HFFc6 (cell line): ENCODE results near the gene RNASE8. TPM values are rescaled to one million over a fixed set of nuclear protein-coding genes. Genes with fewer than 3 reads are reported as not detected.

Source experiments
- DNase-seq: peaks from one replicate; pipeline ENCODE4 v3.0.0-alpha.2; 2018
- H3K27ac Mint-ChIP-seq: 2 replicates; pipeline ENCODE4 v1.8.0; 2020; ENCODE audit warnings: mild to moderate bottlenecking, mixed read lengths
- H3K27me3 Mint-ChIP-seq: 2 replicates; pipeline ENCODE4 v1.8.0; 2021; ENCODE audit warnings: mild to moderate bottlenecking, moderate library complexity, mixed read lengths; ENCODE audit not compliant: insufficient read depth
- H3K36me3 Mint-ChIP-seq: 2 replicates; pipeline ENCODE4 v1.8.0; 2021; ENCODE audit warnings: low read depth, mixed read lengths
- H3K4me1 Mint-ChIP-seq: 2 replicates; pipeline ENCODE4 v1.8.0; 2020; ENCODE audit warnings: low read depth, mixed read lengths
- H3K4me3 Mint-ChIP-seq: 2 replicates; pipeline ENCODE4 v1.8.0; 2020; ENCODE audit warnings: mild to moderate bottlenecking, moderate library complexity, mixed read lengths
- H3K9me3 Mint-ChIP-seq: 2 replicates; pipeline ENCODE4 v1.8.0; 2020; ENCODE audit warnings: mild to moderate bottlenecking, mixed read lengths
- total RNA-seq, 6 experiments: library from RNA; stranded (reverse); fragmentation: NEBNext Ultra II Directional; extraction: Animal tissue kit (Norgen Biotek cat#: 25700); gene quantifications; 2 replicates in 1 of 6; 3 replicates in 5 of 6; pipeline ENCODE4 v1.2.3, GENCODE V29; 2021
- TF ChIP-seq, protein P1 (sequence below): fragments of 200-600 bp; sonication (generic); IDR thresholded peaks from 2 replicates; pipeline ENCODE4 v1.5.0; 2021; ENCODE audit warnings: antibody characterized with exemption, mild to moderate bottlenecking

Gene RNASE8
- total RNA-seq, 6 experiments from 2014 or later: not detected

DNA sequence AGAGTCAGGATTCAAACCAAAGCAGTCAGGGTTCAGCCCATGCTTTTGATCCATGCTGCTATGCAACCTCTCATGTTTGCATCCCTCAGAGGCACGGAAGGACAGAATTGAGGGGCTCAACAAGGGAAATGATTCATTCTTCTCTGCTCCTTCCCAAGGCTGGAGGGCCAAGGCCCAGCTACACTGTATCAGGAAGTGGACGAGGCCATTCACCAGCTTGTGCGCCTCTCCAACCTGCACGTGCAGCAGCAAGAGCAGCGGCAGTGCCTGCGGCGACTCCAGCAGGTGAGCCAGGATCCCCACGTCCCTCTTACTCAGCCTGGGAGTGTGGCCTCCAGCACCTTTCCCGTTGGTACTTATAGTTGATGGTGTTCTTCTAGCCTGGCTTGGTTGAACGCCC, 21.1 kb downstream of the RNASE8 start:
- H3K36me3 Mint-ChIP-seq: peaks cover 8% of the 10 kb centered on the region
- H3K9me3 Mint-ChIP-seq: no peaks in the 10 kb centered on the region
- no peak overlapping the region for H3K4me3 Mint-ChIP-seq
- peaks cover 5% of the 10 kb centered on the region for H3K27me3 Mint-ChIP-seq
- DNase-seq: no peak
- TF ChIP-seq, protein P1, sequence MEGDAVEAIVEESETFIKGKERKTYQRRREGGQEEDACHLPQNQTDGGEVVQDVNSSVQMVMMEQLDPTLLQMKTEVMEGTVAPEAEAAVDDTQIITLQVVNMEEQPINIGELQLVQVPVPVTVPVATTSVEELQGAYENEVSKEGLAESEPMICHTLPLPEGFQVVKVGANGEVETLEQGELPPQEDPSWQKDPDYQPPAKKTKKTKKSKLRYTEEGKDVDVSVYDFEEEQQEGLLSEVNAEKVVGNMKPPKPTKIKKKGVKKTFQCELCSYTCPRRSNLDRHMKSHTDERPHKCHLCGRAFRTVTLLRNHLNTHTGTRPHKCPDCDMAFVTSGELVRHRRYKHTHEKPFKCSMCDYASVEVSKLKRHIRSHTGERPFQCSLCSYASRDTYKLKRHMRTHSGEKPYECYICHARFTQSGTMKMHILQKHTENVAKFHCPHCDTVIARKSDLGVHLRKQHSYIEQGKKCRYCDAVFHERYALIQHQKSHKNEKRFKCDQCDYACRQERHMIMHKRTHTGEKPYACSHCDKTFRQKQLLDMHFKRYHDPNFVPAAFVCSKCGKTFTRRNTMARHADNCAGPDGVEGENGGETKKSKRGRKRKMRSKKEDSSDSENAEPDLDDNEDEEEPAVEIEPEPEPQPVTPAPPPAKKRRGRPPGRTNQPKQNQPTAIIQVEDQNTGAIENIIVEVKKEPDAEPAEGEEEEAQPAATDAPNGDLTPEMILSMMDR: no peak
- H3K4me1 Mint-ChIP-seq: peaks cover 1% of the 10 kb centered on the region
- no peak overlapping the region; the same call in 1 of the 2 replicates for H3K27ac Mint-ChIP-seq

DNA sequence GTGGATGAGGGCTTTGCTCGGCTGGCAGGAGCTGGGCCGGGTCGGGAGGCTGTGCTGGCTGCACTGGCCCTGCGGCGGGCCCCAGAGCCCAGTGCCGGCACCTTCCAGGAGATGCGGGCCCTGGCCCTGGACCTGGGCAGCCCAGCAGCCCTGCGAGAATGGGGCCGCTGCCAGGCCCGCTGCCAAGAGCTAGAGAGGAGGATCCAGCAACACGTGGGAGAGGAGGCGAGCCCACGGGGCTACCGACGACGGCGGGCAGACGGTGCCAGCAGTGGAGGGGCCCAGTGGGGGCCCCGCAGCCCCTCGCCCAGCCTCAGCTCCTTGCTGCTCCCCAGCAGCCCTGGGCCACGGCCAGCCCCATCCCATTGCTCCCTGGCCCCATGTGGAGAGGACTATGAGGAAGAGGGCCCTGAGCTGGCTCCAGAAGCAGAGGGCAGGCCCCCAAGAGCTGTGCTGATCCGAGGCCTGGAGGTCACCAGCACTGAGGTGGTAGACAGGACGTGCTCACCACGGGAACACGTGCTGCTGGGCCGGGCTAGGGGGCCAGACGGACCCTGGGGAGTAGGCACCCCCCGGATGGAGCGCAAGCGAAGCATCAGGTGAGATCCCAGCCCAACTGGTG, 24.0 kb downstream of the RNASE8 start:
- TF ChIP-seq, protein P1: no peak
- H3K27me3 Mint-ChIP-seq: peaks cover 7% of the 10 kb centered on the region
- peaks cover 22% of the 10 kb centered on the region for H3K36me3 Mint-ChIP-seq
- no peak overlapping the region for H3K4me3 Mint-ChIP-seq
- H3K27ac Mint-ChIP-seq: no peak overlapping the region
- H3K4me1 Mint-ChIP-seq: peaks cover 28% of the 10 kb centered on the region
- H3K9me3 Mint-ChIP-seq: no peaks in the 10 kb centered on the region
- no peak for DNase-seq

DNA sequence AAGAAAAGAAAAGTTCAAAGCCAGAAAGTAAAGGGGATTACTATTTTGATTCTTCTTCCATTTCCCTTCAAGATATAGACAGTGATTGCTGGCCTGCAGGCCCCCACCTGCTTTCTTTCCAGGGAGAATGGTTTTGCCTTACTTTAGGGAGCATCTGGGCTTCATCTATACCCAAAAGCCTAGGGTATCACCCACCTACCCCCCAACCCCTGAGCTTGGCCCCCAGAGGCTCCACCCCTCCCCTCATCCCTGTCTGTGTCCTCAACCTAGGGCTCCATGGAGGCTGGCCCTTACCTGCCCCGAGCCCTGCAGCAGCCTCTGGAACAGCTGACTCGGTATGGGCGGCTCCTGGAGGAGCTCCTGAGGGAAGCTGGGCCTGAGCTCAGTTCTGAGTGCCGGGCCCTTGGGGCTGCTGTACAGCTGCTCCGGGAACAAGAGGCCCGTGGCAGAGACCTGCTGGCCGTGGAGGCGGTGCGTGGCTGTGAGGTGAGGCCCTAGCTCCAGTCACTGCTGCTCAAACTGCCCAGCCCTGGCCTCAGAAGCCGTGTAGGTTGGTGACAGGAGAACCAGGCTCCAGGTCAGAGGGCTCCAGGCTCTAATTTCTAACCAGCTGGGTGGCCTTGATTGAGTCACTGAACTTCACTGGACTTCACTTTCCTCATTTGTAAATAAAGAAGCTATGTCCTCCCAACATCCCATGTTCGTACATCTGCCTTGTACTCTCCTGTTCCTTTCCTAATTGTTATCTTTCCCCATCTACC, 26.1 kb downstream of the RNASE8 start:
- Mint-ChIP-seq H3K36me3 (peaks cover 27% of the 10 kb centered on the region), H3K4me3 (no peak overlapping the region), H3K27me3 (peaks cover 10% of the 10 kb centered on the region), H3K27ac (peak overlapping the region; percentile 99), H3K9me3 (no peaks in the 10 kb centered on the region), H3K4me1 (peaks cover 49% of the 10 kb centered on the region)
- TF ChIP-seq, protein P1: no peak
- DNase-seq: no peak

DNA sequence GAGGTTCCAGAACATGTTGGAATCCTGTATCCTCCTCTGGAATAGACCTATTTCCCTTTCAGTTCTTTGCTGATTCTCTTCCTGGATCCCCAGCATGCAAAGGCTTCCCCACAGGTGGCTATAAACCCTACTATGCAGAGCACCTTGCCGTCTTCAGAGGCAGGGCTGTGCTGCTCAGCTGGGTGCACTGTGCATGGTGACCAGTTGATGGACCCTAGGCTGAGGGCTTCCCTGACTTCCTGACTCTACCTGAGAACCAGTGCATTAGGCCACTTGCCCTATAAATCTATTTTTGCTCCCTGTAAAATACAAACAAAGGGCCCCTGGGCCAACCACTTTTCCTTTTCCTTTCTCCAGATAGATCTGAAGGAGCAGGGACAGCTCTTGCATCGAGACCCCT, 26.8 kb downstream of the RNASE8 start:
- H3K4me3 Mint-ChIP-seq: no peak overlapping the region
- H3K36me3 Mint-ChIP-seq: peaks cover 31% of the 10 kb centered on the region
- TF ChIP-seq, protein P1: no peak
- H3K9me3 Mint-ChIP-seq: no peaks in the 10 kb centered on the region
- no peak for DNase-seq
- H3K27me3 Mint-ChIP-seq: peaks cover 10% of the 10 kb centered on the region
- H3K4me1 Mint-ChIP-seq: peaks cover 56% of the 10 kb centered on the region
- peak overlapping the region; percentile 99 for H3K27ac Mint-ChIP-seq

DNA sequence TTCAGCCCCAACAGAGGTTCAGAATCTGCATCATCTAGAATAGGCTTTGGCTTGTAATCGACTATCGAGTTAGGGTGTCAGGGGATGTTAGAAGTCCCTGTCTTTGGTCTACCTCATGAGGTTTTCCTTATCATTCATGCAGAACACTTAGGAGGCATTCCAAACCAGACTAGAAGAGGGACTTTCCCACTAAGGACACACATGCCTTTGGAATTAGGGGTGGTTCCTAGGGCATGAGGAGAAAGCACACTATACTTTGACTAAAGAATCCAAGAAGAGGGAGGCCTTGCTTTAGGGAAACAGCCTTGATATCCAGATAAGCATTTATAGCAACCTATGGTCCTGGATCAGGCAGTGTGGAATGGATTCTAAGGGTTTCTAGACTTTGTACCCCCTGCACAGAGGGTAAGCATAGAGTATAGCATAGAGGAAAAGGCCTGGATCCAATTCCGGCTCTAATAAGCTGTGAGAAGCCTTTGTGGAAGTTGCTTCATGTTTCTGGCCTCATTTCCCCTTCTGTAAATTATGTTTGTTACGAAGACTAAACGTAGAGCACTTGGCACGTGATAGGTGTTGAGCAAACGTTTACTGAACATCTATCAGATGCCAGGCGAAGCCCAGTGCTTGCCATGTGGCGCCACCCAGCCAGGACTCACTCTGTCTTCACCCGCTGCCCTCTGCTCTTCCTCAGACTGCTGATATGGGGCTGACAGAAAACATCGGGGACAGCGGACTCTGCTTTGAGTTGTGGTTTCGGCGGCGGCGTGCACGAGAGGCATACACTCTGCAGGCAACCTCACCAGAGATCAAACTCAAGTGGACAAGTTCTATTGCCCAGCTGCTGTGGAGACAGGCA, 27.6 kb downstream of the RNASE8 start:
- TF ChIP-seq, protein P1: no peak
- Mint-ChIP-seq H3K27ac (peak overlapping the region; percentile 99), H3K27me3 (peaks cover 7% of the 10 kb centered on the region), H3K9me3 (no peaks in the 10 kb centered on the region), H3K4me1 (peaks cover 57% of the 10 kb centered on the region), H3K36me3 (peaks cover 31% of the 10 kb centered on the region), H3K4me3 (no peak overlapping the region; the same call in 1 of the 2 replicates)
- DNase-seq: peak; percentile 77
